GM04504 (cell line): ENCODE measurements around the gene ZNF568.

Experiments
- DNase-seq: peaks from one replicate; pipeline ENCODE4 v3.0.0-alpha.2; 2012; ENCODE audit warnings: low read depth

Gene ZNF568

GRCh38 chr19:36915992-36916830 is at the start of gene ZNF568, which contains the start of gene ZNF829:
TSS of gene ZNF568 (plus strand) at chr19:36916332. CDS start at chr19:36922771, 6,439 bp downstream.
TSS of gene ZNF829 (minus strand) at chr19:36916291. CDS start at chr19:36915167, 1,124 bp downstream.
- DNase-seq = peak; percentile 81

GRCh38 chr19:36876993-36877938 is 38.9 kb upstream of the ZNF568 start:
- no peak for DNase-seq

DNA sequence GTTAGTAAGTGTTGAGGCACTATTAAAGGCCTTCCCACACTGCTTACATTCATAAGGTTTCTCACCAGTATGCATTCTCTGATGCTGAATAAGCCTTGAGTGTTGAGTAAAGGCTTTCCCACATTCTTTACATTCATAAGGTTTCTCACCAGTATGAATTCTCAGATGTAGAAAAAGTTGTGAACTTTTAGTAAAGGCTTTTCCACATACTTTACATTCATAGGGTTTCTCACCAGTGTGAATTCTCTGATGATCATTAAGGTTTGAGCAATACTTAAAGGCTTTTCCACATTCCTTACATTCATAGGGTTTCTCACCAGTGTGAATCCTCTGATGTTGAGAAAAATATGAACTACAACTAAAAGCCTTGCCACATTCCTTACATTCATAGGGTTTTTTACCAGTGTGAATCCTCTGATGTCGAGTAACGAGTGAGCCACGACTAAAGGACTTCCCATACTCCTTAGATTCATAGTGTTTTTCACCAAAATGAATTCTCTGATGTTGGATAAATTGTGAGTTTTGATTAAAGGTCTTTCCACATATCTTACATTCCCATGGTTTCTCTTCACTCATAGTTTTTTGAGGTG is 24.3 kb upstream of the ZNF568 start:
- DNase-seq = no peak

DNA sequence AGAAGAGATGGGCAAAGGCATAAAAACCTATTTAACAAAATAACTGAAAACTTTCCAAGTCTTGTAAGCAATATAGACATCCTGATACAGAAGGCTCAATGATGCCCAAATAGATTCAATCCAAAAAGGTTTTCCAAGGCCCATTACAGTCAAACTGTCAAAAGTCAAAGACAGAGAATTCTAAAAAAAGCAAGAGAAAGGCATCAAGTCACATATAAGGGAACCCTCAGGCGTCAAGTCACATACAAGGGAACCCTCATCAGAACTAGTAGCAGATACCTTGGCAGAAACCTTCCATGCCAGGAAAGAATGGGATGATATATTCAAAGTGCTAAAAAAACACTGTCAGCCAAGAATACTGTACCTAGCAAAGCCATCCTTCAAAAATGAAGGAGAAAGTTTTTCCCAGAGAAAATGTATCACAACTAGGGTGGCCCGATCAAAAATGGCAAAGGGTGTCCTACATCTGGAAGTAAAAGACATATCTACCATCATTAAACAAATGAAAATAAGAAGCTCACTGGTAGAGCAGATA is 21.2 kb upstream of the ZNF568 start:
- no peak for DNase-seq

- no peak for DNase-seq
These were observed 17.7 kb upstream of the ZNF568 start for GRCh38 chr19:36898422-36898821.

GRCh38 chr19:36916991-36917390 is 859 bp downstream of the ZNF568 start:
- peak; percentile 17 for DNase-seq

DNA sequence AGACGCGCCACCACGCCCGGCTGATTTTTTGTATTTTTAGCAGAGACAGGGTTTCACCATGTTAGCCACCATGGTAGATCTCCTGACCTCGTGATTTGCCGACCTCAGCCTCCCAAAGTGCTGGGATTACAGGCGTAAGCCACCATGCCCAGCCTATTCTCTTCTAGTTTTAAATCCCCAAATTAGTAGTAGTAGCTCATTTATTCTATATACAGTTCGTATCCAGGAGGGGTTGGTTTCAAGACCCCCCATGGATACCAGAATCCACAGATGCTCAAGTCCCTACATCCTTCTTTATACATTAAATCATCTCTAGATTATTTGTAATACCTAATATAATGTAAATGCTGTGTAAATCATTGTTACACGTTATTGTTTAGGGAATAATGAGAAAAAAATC is 2.0 kb downstream of the ZNF568 start:
- no peak for DNase-seq

- DNase-seq = no peak
These were observed 15.6 kb downstream of the ZNF568 start for GRCh38 chr19:36931684-36932083.

DNA sequence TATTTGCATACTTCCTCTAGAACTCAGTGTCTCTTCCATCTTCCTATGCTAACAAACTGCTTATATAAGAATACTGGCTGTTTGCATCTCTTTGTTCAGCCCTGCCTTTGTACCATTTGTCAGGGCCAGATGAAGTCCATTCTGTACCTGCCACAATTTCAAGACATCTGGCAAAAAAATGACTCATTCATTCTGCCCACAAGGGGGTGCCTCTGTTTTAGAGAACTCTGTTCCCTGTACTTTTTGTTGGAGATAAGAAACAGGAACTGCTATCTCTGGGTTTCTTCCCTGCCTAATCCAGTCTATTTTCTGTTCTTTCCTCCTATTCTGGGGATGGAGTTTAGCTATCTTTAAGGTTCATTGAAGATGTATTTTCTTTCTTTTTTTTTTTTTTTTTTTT is 23.0 kb downstream of the ZNF568 start:
- DNase-seq = no peak

- DNase-seq = no peak
These were observed 34.4 kb downstream of the ZNF568 start for GRCh38 chr19:36950335-36951119.

DNA sequence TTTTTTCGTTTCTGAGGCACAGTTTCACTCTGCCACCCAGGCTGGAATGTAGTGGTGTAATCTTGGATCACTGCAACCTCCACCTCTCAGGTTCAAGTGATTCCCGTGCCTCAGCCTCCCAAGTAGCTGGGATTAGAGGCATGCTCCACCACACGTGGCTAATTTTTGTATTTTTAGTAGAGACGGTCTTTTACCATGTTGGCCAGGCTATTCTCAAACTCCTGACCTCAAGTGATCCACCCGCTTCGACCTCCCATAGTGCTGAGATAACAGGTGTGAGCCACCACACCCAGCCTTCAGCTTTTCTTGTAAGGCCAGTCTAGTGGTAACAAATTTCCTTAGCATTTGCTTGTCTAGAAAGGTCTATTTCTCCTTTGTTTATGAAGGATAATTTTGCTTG is 46.2 kb downstream of the ZNF568 start:
- no peak for DNase-seq

GRCh38 chr19:36963280-36963679 is 47.1 kb downstream of the ZNF568 start:
- no peak for DNase-seq

DNA sequence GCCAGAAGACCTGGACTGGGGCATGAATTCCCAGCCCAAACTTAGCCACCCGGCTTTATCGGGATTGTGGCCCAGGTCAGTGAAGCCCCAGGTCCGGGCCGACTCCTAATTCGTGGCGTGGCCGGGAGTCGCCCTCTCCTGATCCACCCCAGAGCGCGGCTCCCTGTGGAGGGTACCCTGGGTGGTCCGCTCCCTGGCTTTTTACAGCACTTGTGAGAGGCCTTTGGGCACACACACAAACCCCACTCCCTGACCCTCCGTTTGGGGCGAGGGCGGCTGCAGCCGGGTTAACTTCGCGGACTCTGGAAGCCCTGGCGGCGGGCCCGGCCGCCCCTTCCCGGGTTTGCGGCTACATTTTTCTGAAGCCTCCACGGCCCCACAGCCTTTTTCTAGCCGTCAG is 56.4 kb downstream of the ZNF568 start:
- DNase-seq = no peak

DNA sequence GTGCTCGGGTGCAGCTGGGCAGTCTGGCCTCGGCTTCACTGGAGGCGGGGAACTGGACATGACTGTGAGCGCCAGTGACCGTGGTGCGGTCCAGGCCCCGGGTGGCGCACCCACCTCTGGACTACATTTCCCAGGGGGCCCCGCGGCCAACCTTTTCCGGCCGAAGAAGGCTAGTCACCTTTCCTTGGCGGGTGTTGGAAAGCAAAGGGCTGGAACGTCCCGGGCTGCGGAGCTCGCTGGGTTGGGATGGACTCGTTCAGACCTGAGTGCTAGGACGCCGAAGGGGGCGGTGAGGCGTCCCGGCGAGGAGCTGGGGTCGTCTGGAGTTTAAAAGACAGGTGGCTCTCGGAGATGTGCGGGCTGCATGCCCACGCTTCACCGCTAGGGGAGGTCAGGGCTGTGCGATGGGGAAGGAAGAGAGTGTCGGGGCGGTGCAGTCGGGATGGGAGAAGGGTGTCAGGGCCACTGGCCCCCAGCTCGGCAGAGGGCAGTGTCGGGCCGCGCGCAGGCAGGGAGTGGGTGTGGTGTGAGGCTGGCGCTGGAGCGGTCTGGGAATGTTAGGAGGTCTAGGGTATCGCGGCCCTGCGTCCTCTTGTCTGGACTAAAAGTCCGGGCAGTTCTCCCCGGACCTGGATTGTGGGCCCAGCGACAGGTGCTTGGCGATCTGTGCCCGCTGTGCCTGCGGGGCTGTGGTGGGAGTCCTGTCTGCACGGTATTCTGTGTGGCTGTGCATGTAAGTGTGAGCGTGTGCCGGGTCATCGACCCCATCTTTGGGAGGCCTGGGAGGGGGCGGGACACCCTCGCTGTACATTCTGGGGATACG is 57.1 kb downstream of the ZNF568 start:
- peak; percentile 61 for DNase-seq

DNA sequence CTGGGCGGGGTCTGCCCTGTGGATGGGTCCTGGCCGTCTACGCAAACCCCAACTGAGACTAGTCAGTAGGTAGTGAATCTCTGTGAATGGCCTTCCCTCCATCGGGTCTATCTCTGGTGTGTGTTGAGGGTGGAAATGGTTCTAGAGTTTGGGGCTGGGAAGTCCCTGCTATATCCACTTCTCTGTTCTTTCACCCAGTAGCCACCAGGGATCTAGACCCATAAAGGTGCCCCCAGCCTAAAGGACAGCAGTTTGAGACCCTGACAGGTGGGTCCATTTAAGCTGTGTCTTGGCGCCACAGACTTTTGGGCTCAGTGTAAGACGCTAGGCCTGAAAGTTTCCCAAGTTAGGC is 57.7 kb downstream of the ZNF568 start:
- no peak for DNase-seq

- DNase-seq = no peak
These were observed 70.0 kb downstream of the ZNF568 start for GRCh38 chr19:36986131-36986530.

DNA sequence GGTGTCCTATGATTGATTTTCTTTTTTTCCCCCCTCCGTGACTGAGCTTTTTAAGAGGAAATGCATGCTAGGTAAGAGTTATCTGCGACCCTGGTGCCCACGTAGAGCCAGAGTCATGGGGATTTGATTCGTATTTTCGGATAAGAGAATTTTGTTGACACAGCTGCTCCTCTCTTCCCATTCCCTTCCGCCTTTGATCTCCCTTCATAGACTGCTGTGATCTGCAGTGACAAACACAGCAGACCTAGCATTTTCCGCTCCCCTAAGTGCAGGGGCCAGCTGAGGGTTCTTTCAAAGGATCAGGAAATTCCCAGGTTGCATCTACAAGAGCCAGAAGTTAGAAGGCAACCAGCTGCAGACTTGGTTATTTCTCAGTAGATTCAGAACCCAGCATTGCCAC is 70.5 kb downstream of the ZNF568 start:
- no peak for DNase-seq

DNA sequence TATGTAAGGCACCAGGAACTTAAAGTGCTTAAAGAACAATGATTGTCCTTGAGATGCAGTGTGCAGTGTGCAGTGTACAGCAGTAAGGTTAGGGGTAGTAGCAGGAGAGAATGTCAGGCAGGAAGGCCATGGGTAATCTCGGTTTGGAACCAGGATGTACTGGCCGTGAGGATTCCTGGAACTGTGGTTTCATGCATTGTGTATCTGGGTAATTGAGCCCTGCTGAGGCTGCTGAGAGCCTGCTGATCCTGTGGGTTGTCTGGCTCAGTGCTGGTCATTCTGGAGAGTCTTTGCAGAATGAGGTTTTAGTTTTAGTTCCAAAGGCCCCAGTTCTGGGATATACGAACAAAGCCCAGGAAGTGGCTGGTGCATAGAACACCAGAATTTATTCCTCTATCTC is 71.0 kb downstream of the ZNF568 start:
- DNase-seq = no peak

GRCh38 chr19:36997152-36997842 is 81.2 kb downstream of the ZNF568 start:
- DNase-seq = no peak

GRCh38 chr19:36997843-36998235 is 81.7 kb downstream of the ZNF568 start:
- no peak for DNase-seq
